DOHH2 (cell line): ENCODE measurements around the gene RBMS3.

ENCODE experiments used
- EZH2phosphoT487 ChIP-seq: fragments of 200-600 bp; sonication (generic); IDR thresholded peaks from 2 replicates; pipeline ENCODE4 v1.6.1; 2017; ENCODE audit warnings: borderline replicate concordance, mild to moderate bottlenecking, antibody characterized with exemption, low read length, moderate library complexity, mixed read lengths
- TF ChIP-seq, protein P1 (sequence below): fragments of 200-600 bp; sonication (generic); IDR thresholded peaks from one replicate; pipeline ENCODE4 v1.5.1; 2014; ENCODE audit warnings: antibody characterized with exemption, mild to moderate bottlenecking, low read depth, low read length; ENCODE audit not compliant: poor library complexity, severe bottlenecking

DNA sequence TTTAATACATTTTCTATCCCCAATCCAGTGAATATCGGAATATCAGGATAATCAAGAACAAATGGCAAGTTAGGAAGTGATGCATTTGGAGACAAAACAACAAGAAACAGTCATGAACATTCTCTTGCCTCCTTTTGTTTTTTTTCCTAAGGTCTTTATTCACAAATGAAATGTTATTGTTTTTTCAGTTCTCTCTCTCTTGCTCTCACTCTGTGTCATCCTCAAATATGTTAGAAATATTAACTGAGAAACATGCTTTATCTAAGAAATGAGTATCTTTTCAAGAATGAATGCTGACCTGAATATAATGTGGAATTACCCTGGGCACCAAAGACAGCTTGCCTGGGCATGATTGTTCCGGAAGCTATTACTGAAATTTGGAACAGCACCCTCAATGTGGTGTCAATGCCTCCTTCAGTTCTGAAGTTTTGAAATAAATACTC, 51.3 kb downstream of the RBMS3 start:
- TF ChIP-seq, protein P1, sequence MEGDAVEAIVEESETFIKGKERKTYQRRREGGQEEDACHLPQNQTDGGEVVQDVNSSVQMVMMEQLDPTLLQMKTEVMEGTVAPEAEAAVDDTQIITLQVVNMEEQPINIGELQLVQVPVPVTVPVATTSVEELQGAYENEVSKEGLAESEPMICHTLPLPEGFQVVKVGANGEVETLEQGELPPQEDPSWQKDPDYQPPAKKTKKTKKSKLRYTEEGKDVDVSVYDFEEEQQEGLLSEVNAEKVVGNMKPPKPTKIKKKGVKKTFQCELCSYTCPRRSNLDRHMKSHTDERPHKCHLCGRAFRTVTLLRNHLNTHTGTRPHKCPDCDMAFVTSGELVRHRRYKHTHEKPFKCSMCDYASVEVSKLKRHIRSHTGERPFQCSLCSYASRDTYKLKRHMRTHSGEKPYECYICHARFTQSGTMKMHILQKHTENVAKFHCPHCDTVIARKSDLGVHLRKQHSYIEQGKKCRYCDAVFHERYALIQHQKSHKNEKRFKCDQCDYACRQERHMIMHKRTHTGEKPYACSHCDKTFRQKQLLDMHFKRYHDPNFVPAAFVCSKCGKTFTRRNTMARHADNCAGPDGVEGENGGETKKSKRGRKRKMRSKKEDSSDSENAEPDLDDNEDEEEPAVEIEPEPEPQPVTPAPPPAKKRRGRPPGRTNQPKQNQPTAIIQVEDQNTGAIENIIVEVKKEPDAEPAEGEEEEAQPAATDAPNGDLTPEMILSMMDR: no peak
- TF ChIP-seq EZH2phosphoT487: no peak
